ENCODE results near the gene NUDT14.

NUDT14 gene

DNA sequence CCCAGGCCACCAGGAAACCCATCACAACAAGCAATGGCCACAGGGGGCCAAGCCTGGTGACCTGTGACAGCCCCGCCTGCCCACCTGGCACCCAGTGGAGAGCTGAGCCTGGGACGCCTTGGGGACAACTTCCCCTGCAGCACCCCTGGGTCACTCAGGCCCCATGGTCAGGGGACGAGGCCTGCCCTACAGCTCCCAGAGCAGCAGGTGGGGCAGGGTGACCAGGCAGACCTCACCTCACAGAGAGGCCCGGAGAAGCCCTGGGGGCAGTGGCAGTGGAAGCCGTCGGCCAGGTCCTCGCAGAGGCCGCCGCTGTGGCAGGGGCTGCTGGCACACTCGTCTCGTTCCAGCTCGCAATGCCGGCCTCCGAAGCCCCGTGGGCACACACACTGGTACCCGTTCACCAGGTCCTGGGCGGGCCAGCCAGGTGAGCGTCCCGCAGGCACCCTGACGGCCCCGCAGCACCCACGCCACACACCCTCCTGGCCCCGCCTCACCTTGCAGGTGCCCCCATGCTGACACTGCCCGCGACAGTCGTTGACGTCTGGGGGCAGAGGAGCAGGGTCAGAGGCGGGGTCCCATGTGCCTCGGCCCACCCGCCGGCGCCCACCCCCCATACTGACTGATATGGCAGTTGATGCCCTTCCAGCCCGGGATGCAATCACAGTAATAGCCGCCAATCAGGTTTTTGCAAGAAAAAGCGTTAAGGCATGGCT, 30.6 kb downstream of the NUDT14 start:
- H3K4me3 ChIP-seq = no peak overlapping the region
- peak overlapping the region; percentile 19; the same call in 1 of the 2 replicates for H3K4me2 ChIP-seq
- no peaks in the 10 kb centered on the region for H3K9me3 ChIP-seq
- peaks cover 68% of the 10 kb centered on the region for H4K20me1 ChIP-seq
- TF ChIP-seq Cebpa-rat (IDR thresholded peaks at IDR 0.05) = no peak
- H3K4me1 ChIP-seq = peaks cover 60% of the 10 kb centered on the region
- no peak overlapping the region for H3K27ac ChIP-seq
- no peaks in the 10 kb centered on the region for H3K27me3 ChIP-seq
- H3K36me3 ChIP-seq = peaks cover 78% of the 10 kb centered on the region
- H3K9ac ChIP-seq = no peak overlapping the region

DNA sequence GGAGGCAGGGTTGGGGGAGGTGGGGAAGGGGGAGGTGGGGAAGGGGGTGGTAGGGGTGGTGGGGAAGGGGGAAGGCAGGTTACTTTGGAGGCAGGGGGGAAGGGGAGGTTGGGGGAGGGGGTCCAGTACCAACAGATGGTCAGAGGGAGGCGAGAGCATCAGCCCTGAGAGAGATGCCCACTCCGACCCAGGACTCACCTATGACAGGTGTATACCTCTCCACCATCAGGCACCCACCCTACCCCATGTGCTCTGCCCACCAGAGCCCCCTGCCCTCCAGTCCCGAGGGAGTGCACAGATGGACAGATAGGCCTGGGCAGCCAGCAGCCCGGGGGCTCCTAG, 31.1 kb downstream of the NUDT14 start:
- Histone ChIP-seq H3K27me3 (no peaks in the 10 kb centered on the region), H3K4me1 (peaks cover 60% of the 10 kb centered on the region), H3K9ac (no peak overlapping the region), H3K4me2 (peak overlapping the region; percentile 19; the same call in 1 of the 2 replicates), H3K36me3 (peaks cover 78% of the 10 kb centered on the region), H3K27ac (no peak overlapping the region), H3K4me3 (no peak overlapping the region), H3K9me3 (no peaks in the 10 kb centered on the region), H4K20me1 (peaks cover 67% of the 10 kb centered on the region)
- TF ChIP-seq Cebpa-rat (IDR thresholded peaks at IDR 0.05) = no peak

DNA sequence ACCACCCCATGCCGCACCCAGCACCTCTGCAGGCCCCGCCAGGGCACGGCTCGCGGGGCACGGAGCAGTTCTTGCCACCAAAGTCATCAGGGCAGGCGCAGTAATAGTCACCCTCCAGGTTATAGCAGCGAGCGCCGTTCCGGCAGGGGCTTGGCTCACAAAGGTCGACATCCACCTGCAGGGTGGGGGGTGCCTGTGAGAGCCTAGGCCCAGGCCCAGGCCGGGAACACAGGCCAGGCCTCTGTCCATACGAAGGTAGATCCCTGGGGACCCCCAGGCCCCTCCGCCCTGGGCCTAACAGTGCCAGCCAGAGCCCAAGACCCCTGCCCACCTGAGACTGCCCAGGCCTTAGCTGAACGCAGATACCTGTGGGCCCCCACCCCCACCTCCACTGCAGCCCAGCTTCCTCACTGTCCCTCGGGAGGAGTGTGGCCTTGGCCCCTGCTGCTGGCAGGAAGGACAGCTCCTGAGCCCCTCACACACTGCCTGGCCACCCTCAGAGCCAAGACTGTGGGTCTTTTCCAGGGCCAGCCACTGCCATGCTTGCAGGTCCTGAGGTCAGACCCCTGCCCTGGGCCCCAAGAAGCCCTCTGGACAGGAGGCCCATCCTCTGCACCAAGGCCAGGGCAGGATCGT, 31.8 kb downstream of the NUDT14 start:
- no peak for TF ChIP-seq Cebpa-rat (IDR thresholded peaks at IDR 0.05)
- H3K9ac ChIP-seq = no peak overlapping the region
- H3K27me3 ChIP-seq = no peaks in the 10 kb centered on the region
- H4K20me1 ChIP-seq = peaks cover 66% of the 10 kb centered on the region
- no peaks in the 10 kb centered on the region for H3K9me3 ChIP-seq
- peaks cover 84% of the 10 kb centered on the region for H3K36me3 ChIP-seq
- no peak overlapping the region for H3K4me3 ChIP-seq
- no peak overlapping the region for H3K27ac ChIP-seq
- peaks cover 60% of the 10 kb centered on the region for H3K4me1 ChIP-seq
- no peak overlapping the region for H3K4me2 ChIP-seq

DNA sequence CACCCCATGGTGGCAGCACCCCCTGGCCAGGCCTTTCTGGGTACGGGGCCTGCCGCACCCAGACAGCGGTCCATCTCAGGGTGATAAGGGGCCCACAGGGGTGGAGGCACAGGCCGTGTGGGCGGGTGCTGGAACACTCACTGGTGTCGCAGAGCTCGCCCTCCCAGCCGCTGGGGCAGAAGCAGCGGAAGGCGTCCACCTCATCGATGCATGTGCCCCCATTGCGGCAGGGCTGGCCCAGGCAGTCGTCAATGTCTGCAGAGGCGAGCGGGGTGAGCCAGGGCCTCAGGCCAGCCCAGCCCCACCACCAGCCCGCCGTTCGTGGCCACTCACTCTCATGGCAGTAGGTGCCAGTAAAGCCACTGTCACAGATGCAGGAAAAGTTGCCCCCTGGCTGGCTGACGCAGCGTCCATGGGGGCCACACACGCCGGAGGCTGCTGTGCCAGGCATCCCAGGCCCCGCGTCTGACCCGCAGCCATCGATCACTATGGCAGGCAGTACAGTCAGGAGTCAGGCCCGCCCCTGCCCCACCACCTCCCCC, 32.4 kb downstream of the NUDT14 start:
- Histone ChIP-seq H4K20me1 (peaks cover 60% of the 10 kb centered on the region), H3K27me3 (no peaks in the 10 kb centered on the region), H3K4me2 (no peak overlapping the region), H3K4me3 (no peak overlapping the region), H3K9me3 (no peaks in the 10 kb centered on the region), H3K36me3 (peaks cover 84% of the 10 kb centered on the region), H3K27ac (no peak overlapping the region), H3K9ac (no peak overlapping the region), H3K4me1 (peaks cover 60% of the 10 kb centered on the region)
- TF ChIP-seq Cebpa-rat (IDR thresholded peaks at IDR 0.05) = no peak

DNA sequence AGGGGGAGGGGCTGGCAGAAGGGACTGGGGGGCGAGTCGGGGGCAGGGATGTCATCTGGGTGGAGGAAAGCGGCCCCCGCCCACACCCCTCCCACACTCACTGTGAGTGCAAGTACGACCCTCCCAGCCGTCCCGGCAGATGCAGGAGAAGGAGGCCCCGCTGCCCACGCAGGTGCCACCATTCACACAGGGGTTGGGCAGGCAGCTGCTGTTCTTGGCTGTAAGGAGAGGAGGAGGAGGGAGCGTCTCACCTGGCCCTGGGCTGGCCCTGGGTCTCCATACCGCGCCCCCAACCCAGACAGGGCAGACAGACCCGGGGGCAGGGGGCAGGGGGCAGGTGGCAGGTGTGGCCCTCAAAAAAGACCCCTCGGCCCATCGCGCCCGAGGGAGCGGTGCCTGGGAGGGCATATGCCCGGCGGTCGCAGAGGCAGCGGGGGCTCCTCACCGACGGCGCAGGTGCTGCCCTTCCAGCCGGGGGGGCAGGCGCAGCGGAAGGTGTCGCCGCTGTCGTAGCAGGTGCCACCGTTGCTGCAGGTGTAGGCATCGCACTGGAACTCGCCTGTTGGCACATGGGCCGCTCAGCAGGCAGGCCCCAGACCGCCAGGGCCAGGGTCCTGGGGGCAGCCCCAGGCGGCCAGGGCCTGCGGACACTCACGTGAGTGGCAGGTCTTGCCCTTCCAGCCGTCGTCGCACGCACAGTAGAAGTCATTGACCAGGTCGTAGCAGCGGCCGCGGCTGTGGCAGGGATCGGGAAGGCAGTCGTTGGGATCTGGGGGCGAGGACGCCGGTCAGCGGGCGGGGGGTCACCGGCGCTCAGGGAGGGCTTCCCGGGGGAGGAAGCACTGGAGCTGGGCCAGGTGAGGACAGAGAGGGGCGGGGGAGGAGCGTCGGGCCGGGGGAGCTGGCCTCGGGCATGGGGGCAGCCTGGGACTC, 33.2 kb downstream of the NUDT14 start:
- Histone ChIP-seq H3K36me3 (peaks cover 84% of the 10 kb centered on the region), H4K20me1 (peaks cover 53% of the 10 kb centered on the region), H3K4me1 (peaks cover 54% of the 10 kb centered on the region), H3K9ac (no peak overlapping the region), H3K27me3 (no peaks in the 10 kb centered on the region), H3K27ac (no peak overlapping the region), H3K4me2 (no peak overlapping the region), H3K4me3 (no peak overlapping the region), H3K9me3 (no peaks in the 10 kb centered on the region)
- no peak for TF ChIP-seq Cebpa-rat (IDR thresholded peaks at IDR 0.05)

DNA sequence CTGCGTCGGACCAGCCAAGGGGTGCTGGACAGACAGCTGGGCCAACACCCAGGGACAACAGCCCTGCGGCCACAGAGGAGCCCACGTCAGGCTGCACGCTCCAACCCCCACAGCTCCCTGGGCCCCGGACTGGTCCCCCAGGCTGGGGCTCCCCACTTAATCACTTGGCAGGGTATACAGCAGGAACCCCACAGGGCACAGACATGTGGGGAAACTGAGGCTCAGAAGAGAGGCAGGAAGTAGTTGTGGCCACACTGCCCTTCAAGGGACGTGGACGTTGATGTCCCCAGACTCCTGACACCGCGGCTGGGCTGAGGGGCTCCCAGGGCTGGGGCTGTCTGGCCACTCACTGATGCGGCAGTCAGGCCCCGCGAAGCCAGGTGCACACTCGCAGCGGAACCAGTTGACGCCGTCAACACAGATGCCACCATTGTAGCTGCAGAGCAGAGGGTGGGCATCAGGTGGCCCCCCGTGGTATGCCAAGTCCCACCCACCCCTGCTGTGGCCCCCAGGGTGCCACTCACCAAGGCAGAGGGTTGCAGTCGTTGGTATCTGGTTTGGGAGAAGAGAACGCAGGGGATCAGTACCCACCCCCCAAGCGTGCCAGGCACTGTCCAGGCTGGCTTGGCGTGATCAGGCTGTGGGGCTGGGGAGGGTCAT, 34.0 kb downstream of the NUDT14 start:
- no peak overlapping the region for H3K9ac ChIP-seq
- H3K4me1 ChIP-seq = peaks cover 45% of the 10 kb centered on the region
- H3K4me2 ChIP-seq = no peak overlapping the region
- H3K9me3 ChIP-seq = no peaks in the 10 kb centered on the region
- TF ChIP-seq Cebpa-rat (IDR thresholded peaks at IDR 0.05) = no peak
- H3K27me3 ChIP-seq = no peaks in the 10 kb centered on the region
- H3K36me3 ChIP-seq = peaks cover 87% of the 10 kb centered on the region
- no peak overlapping the region; the same call in 1 of the 2 replicates for H3K27ac ChIP-seq
- no peak overlapping the region for H3K4me3 ChIP-seq
- H4K20me1 ChIP-seq = peaks cover 44% of the 10 kb centered on the region

DNA sequence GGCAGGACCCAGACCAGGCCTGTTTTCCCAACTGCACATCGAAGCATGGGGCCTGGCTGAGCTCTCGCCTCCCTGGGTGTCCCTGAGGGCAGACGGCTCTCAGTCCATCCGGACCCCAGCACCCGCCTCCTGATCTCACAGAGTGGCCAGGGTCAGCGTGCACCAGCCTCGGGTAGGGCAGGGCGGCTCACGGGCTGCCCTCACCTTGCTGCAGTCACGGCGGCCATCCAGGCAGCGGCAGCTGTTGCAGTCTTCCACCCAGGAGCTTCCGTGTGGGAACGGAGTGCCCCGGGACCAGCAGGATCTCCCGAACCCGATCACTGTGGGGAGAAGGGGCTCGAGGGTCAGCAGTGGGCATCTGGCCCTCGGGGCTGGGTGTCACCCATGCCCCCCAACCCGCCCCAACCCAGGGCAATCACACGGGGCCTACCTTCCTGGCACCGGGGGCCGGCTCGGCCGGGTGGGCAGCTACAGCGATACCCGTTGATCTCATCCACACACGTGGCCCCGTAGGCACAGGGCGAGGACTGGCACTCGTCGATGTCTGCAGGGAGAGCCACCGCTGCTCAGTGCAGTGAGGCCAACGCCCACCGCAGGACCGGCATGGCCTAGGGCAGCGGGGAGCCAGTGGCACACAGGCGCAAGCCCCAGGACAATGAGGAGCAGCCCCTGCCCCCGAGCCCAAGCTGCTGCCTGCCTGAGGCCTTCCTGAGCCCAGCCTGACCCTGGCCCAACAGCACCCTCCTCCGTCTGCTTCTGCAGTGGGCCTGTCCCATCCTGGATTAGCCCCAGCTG, 34.7 kb downstream of the NUDT14 start:
- H3K36me3 ChIP-seq = peaks cover 89% of the 10 kb centered on the region
- H3K4me3 ChIP-seq = no peak overlapping the region

DNA sequence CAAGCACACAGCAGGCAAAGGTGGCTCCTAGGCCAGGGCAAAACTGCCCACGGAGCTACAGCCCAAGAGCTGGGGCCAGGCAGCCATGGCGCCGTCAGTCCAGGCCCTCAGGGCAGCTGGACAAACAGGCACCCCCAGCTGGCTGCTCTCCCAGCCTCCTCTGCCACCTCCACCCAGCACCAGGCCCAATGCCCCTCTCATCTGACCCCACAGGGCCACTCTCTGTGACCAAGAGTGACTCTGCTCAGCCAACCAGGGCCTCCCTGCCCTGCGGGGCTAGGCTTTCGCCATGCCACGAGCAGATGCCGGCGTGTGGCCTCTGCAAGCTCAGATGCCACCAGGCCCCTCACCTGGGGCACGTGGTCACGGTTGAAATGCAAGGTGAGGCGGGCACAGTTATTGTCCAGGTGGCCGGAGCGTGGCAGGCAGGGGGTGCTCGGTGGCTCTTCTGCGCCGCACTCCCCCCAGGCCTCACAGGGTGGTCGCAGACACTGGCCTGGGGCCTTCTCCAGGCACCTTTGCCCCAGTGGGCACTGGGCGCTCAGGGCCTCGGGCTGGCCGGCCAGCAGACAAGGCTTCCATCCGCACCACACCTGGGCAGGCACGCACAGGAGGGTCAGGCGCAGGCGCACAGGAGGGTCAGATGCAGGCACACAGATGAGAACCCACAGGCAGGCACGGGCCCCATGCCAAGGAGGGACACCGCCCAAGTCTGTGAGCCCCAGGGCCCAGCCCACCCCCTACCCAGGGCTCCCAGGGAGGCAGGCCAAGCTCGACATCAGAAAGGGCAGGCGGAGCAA, 35.5 kb downstream of the NUDT14 start:
- peaks cover 30% of the 10 kb centered on the region for H4K20me1 ChIP-seq
- H3K4me2 ChIP-seq = peak overlapping the region; percentile 80; the same call in 1 of the 2 replicates
- H3K27me3 ChIP-seq = no peaks in the 10 kb centered on the region
- peaks cover 89% of the 10 kb centered on the region for H3K36me3 ChIP-seq
- H3K9ac ChIP-seq = no peak overlapping the region
- no peak overlapping the region for H3K4me3 ChIP-seq
- H3K27ac ChIP-seq = peak overlapping the region; percentile 76
- no peak for TF ChIP-seq Cebpa-rat (IDR thresholded peaks at IDR 0.05)
- H3K9me3 ChIP-seq = peaks cover 6% of the 10 kb centered on the region
- H3K4me1 ChIP-seq = peaks cover 34% of the 10 kb centered on the region

More for the DNA sequence above, 34.7 kb downstream of the NUDT14 start:
- no peak overlapping the region; the same call in 1 of the 2 replicates for H3K27ac ChIP-seq
- H3K9ac ChIP-seq = no peak overlapping the region
- no peak for TF ChIP-seq Cebpa-rat (IDR thresholded peaks at IDR 0.05)
- H3K4me1 ChIP-seq = peaks cover 38% of the 10 kb centered on the region
- no peaks in the 10 kb centered on the region for H3K9me3 ChIP-seq
- no peak overlapping the region for H3K4me2 ChIP-seq
- H4K20me1 ChIP-seq = peaks cover 37% of the 10 kb centered on the region
- H3K27me3 ChIP-seq = no peaks in the 10 kb centered on the region

Measured in BLaER1 (cell line).